Measurements from ENCODE around the gene CXXC5. TPM values are rescaled to one million over a fixed set of nuclear protein-coding genes. Genes with fewer than 3 reads are reported as not detected.

Gene CXXC5
- polyA plus RNA-seq, 1 donor from 2014 or later, result 24.4 TPM

GRCh38 chr5:139667730-139668063 is 19.5 kb downstream of the CXXC5 start:
- H4K20me1 ChIP-seq (ENCODE audit: insufficient read depth), result no peaks in the 10 kb centered on the region
- H3K4me3 ChIP-seq (ENCODE audit: low read length), result no peak overlapping the region
- H3K9ac ChIP-seq (ENCODE audit: low read length), result peak overlapping the region; percentile 9
- no peak overlapping the region for H3K27ac ChIP-seq (ENCODE audit: low read length)
- no peaks in the 10 kb centered on the region for H3K9me2 ChIP-seq (ENCODE audit: insufficient read depth, low read length)
- peaks cover 18% of the 10 kb centered on the region for H3K79me2 ChIP-seq (replicated peaks; ENCODE audit: insufficient read depth, low read length)
- H3F3A ChIP-seq (ENCODE audit: insufficient read depth, low read length, poor library complexity, severe bottlenecking), result no peaks in the 10 kb centered on the region
- H3K9me3 ChIP-seq (ENCODE audit: low read length), result no peaks in the 10 kb centered on the region
- no peak overlapping the region for H2AFZ ChIP-seq (ENCODE audit: low read depth, low read length)
- H3K4me2 ChIP-seq (ENCODE audit: low read length), result no peak overlapping the region
- no peaks in the 10 kb centered on the region for H3K27me3 ChIP-seq (ENCODE audit: insufficient read depth, low read depth, low read length)
- H3K36me3 ChIP-seq (ENCODE audit: insufficient read depth, low read length), result no peaks in the 10 kb centered on the region
- no peak for TF ChIP-seq SMC3 (conservative IDR thresholded peaks at IDR 0.05; ENCODE audit: poor library complexity)
- no peak for TF ChIP-seq REST (IDR thresholded peaks at IDR 0.05; ENCODE audit: borderline replicate concordance)
- TF ChIP-seq MXI1 (conservative IDR thresholded peaks at IDR 0.05; ENCODE audit: poor library complexity, severe bottlenecking), result no peak
- no peak for TF ChIP-seq CTCF (IDR thresholded peaks at IDR 0.05; ENCODE audit: poor library complexity, severe bottlenecking)
- no peak for TF ChIP-seq EP300 (conservative IDR thresholded peaks at IDR 0.05; ENCODE audit: poor library complexity, severe bottlenecking)
- no peak for TF ChIP-seq RAD21 (conservative IDR thresholded peaks at IDR 0.05)
- TF ChIP-seq EZH2 (IDR thresholded peaks at IDR 0.05; ENCODE audit: borderline replicate concordance, insufficient read depth, low read length, poor library complexity, severe bottlenecking), result no peak
- no peak for TF ChIP-seq TAF1 (IDR thresholded peaks at IDR 0.05; ENCODE audit: low read depth)
- no peak for TF ChIP-seq POLR2AphosphoS5 (IDR thresholded peaks at IDR 0.05)

- no peak overlapping the region for H2AFZ ChIP-seq (ENCODE audit: low read depth, low read length)
Measured at GRCh38 chr5:139668064-139668880, 20.1 kb downstream of the CXXC5 start.

More at GRCh38 chr5:139668064-139668880, 20.1 kb downstream of the CXXC5 start:
- TF ChIP-seq SMC3 (conservative IDR thresholded peaks at IDR 0.05; ENCODE audit: poor library complexity) (no peak), CTCF (IDR thresholded peaks at IDR 0.05; ENCODE audit: poor library complexity, severe bottlenecking) (no peak), RAD21 (conservative IDR thresholded peaks at IDR 0.05) (no peak), REST (IDR thresholded peaks at IDR 0.05; ENCODE audit: borderline replicate concordance) (no peak), TAF1 (IDR thresholded peaks at IDR 0.05; ENCODE audit: low read depth) (no peak)
- no peaks in the 10 kb centered on the region for H3K36me3 ChIP-seq (ENCODE audit: insufficient read depth, low read length)
- H3K79me2 ChIP-seq (replicated peaks; ENCODE audit: insufficient read depth, low read length), result peaks cover 20% of the 10 kb centered on the region
- no peaks in the 10 kb centered on the region for H3K9me2 ChIP-seq (ENCODE audit: insufficient read depth, low read length)
- peak overlapping the region; percentile 9 for H3K9ac ChIP-seq (ENCODE audit: low read length)
- H3K4me3 ChIP-seq (ENCODE audit: low read length), result no peak overlapping the region
- no peaks in the 10 kb centered on the region for H4K20me1 ChIP-seq (ENCODE audit: insufficient read depth)
- H3K9me3 ChIP-seq (ENCODE audit: low read length), result no peaks in the 10 kb centered on the region
- H3K27me3 ChIP-seq (ENCODE audit: insufficient read depth, low read depth, low read length), result no peaks in the 10 kb centered on the region
- no peak overlapping the region for H3K27ac ChIP-seq (ENCODE audit: low read length)
- no peak overlapping the region for H3K4me2 ChIP-seq (ENCODE audit: low read length)
- H3F3A ChIP-seq (ENCODE audit: insufficient read depth, low read length, poor library complexity, severe bottlenecking), result no peaks in the 10 kb centered on the region

Measured in neural cell (in vitro differentiated cells).